ENCODE measurements around the gene CPZ. TPM values are rescaled to one million over a fixed set of nuclear protein-coding genes. Genes with fewer than 3 reads are reported as not detected.

CPZ gene
- total RNA-seq, 1 donor from 2014 or later = not detected

DNA sequence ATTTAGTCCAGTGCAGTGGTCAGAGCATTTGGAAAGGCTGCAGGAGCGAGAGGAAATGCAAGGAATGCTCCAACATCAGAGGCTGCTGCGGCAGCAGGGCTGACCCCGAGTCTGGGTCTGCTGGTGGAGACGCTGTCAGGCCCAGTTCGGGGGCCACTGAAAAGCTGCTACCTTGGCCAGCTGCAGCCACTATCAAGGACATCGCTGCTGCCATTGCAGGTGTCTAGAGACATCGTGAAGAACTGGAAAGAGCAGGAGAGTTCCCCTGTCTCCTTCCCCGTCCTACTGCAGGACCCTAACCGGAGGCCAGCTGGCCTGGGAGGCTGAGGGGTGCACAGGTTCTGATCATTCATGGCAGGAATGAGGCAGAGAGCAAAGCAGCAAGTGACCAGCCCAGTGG lies 41.9 kb upstream of the CPZ start:
- H3K9me3 Mint-ChIP-seq = no peaks in the 10 kb centered on the region
- intact Hi-C loops (cut with micrococcal nuclease) = no loop called here
- no peaks in the 10 kb centered on the region for H3K36me3 Mint-ChIP-seq (ENCODE audit: low read depth)
- no peaks in the 10 kb centered on the region for H3K27me3 Mint-ChIP-seq (ENCODE audit: low read depth)
- H3K27ac Mint-ChIP-seq = no peak overlapping the region
- no peak overlapping the region for H3K4me3 Mint-ChIP-seq (ENCODE audit: low read depth)
- H3K4me1 Mint-ChIP-seq (ENCODE audit: low read depth) = no peaks in the 10 kb centered on the region
- DNase-seq (ENCODE audit: low spot score) = no peak

DNA sequence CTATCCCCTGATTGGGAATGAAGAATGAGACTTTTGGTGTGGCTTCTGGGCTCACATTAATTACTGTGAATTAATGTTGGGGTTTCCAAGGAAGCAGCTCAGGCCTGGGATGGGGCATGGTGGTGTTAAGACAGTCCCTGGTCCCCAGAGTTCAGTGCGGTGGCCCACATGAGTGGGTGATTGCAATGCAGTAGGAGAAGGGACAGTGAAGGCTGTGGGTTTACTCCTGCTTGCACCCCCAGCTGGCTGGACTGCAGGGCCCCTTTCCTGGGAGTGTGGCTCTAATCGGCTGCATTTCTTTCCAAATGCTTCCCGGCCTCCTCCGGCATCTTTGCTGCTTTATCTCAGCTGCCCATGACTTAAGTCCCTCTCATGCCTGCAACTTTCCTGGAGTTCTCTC lies 40.5 kb upstream of the CPZ start:
- intact Hi-C loops (cut with micrococcal nuclease) = no loop called here
- Mint-ChIP-seq H3K4me3 (ENCODE audit: low read depth) (no peak overlapping the region), H3K9me3 (no peaks in the 10 kb centered on the region), H3K36me3 (ENCODE audit: low read depth) (no peaks in the 10 kb centered on the region), H3K4me1 (ENCODE audit: low read depth) (no peaks in the 10 kb centered on the region), H3K27ac (no peak overlapping the region), H3K27me3 (ENCODE audit: low read depth) (no peaks in the 10 kb centered on the region)
- no peak for DNase-seq (ENCODE audit: low spot score)

DNA sequence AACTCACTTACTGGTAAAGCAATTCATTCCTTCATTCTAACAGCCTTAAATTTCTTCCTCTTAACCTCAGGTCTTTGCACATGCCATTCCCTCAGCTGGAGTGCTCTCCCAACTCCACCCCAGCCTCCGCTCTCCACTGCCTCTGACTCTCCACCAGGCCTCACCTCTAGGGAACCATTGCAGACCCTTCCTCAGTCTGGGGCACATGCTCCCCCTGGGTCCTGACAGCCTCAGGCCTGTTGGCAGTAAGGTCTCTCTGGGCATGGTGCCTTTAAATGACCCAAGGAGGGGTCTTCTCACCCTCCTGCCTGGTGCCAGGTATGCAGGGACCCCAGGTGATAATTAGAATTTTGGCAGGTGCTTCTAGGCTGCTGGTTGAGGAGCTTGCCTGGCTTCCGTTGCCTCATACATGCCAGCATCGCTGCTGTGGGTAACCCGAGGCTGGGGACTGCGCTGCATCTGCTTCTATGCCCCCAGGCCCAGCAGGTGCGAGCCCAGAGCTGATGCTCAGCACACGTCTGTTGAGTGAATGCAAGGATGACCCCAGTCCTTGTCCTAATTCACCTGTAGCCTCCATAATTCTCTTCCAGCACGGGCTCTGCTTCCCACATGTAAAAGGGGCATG lies 39.9 kb upstream of the CPZ start:
- Mint-ChIP-seq H3K4me1 (ENCODE audit: low read depth) (no peaks in the 10 kb centered on the region), H3K27me3 (ENCODE audit: low read depth) (no peaks in the 10 kb centered on the region), H3K36me3 (ENCODE audit: low read depth) (no peaks in the 10 kb centered on the region), H3K27ac (no peak overlapping the region), H3K4me3 (ENCODE audit: low read depth) (no peak overlapping the region), H3K9me3 (no peaks in the 10 kb centered on the region)
- intact Hi-C loops (cut with micrococcal nuclease) = no loop called here
- DNase-seq (ENCODE audit: low spot score) = no peak

DNA sequence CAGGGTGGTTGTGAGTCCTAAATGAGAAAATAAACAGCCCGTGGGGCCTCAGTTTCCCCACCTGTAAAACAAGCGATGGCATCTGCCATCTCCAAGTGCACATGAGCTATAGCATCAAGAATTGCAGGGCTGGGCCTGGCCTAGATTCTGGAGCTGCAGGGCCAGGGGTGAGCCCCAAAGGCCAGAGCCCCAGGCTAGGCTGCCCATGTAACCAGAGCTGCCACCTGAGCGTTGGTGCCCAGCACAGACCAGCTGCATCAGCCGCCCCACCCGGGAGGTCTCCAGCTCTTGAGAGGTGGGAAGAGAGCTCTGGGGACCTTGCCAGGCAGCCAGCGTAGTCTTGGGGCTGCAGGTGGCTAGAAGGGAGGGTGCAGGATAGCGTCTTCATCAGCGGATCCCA lies 39.3 kb upstream of the CPZ start:
- no peak overlapping the region for H3K27ac Mint-ChIP-seq
- no peaks in the 10 kb centered on the region for H3K27me3 Mint-ChIP-seq (ENCODE audit: low read depth)
- no peaks in the 10 kb centered on the region for H3K9me3 Mint-ChIP-seq
- no peaks in the 10 kb centered on the region for H3K4me1 Mint-ChIP-seq (ENCODE audit: low read depth)
- intact Hi-C loops (cut with micrococcal nuclease) = no loop called here
- DNase-seq (ENCODE audit: low spot score) = no peak
- no peaks in the 10 kb centered on the region for H3K36me3 Mint-ChIP-seq (ENCODE audit: low read depth)
- no peak overlapping the region for H3K4me3 Mint-ChIP-seq (ENCODE audit: low read depth)

DNA sequence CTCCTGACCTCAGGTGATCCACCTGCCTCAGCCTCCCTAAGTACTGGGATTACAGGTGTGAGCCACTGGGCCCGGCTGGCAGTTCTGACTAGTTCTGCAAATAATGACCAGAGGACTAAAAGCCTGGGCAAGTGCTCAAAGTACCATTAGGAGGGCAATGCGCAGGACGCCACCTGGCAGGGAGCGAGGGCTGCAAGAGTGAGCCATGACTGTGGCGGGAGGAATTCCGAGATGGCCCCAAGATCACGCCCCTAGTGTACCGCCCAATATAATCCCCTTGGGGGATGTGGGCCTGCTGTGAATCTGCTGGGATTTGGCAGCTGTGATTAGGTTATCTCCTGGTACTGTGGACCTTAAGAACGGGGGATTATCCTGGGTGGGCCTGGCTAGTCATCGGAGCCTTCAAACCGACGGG lies 38.6 kb upstream of the CPZ start:
- no peak for DNase-seq (ENCODE audit: low spot score)
- intact Hi-C loops (cut with micrococcal nuclease) = no loop called here
- no peaks in the 10 kb centered on the region for H3K27me3 Mint-ChIP-seq (ENCODE audit: low read depth)
- H3K4me1 Mint-ChIP-seq (ENCODE audit: low read depth) = no peaks in the 10 kb centered on the region
- no peak overlapping the region for H3K27ac Mint-ChIP-seq
- H3K9me3 Mint-ChIP-seq = no peaks in the 10 kb centered on the region
- H3K36me3 Mint-ChIP-seq (ENCODE audit: low read depth) = no peaks in the 10 kb centered on the region
- H3K4me3 Mint-ChIP-seq (ENCODE audit: low read depth) = no peak overlapping the region

DNA sequence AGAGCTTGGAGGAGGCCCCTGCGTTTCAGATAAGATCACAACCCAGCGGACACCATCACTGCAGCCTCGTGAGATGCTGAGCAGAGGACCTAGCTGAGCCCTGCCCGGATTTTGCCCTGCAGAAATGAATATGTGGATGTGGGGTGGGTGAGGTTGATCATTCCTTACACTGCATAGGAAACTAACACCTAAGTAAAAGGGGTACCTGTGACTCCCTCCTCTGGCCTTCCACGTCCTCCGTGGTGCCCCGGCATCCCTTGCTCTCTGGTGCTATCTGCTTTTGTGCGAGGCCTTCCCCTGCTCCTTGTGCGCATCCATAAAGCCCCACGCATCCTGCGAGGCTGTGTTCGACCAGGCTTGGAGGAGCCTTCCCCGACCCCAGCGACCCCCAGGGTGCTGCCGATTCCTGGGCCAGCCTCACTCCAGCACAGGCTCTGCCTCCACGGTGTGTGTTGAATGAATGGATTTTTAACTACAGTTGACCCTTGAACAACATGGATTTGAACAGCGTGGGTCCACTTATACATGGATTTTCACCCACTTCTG lies 37.9 kb upstream of the CPZ start:
- Mint-ChIP-seq H3K27ac (no peak overlapping the region), H3K27me3 (ENCODE audit: low read depth) (no peaks in the 10 kb centered on the region), H3K4me1 (ENCODE audit: low read depth) (no peaks in the 10 kb centered on the region), H3K4me3 (ENCODE audit: low read depth) (no peak overlapping the region), H3K9me3 (no peaks in the 10 kb centered on the region), H3K36me3 (ENCODE audit: low read depth) (no peaks in the 10 kb centered on the region)
- intact Hi-C loops (cut with micrococcal nuclease) = no loop called here
- no peak for DNase-seq (ENCODE audit: low spot score)

DNA sequence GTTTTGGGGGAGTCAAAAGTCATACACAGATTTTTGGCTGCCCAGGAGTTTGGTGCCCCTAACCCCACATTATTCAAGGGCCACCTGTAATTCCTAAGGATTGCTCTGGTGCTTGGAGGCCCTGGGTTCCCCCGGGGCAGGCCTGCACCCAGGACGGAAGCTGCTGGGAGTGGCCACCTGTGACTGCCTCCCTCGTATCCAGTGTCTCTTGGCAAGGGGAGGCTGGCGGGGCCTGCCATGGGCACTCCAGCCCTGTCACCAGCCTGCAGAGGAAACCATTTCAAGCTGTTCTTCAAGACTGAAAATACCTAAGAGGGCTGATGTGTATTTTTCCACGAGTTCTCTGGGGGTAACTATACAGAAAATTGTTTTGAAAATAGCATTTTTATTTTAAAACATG lies 36.8 kb upstream of the CPZ start:
- H3K4me1 Mint-ChIP-seq (ENCODE audit: low read depth) = no peaks in the 10 kb centered on the region
- no peaks in the 10 kb centered on the region for H3K36me3 Mint-ChIP-seq (ENCODE audit: low read depth)
- no peak for DNase-seq (ENCODE audit: low spot score)
- H3K4me3 Mint-ChIP-seq (ENCODE audit: low read depth) = no peak overlapping the region
- intact Hi-C loops (cut with micrococcal nuclease) = no loop called here
- H3K9me3 Mint-ChIP-seq = no peaks in the 10 kb centered on the region
- H3K27me3 Mint-ChIP-seq (ENCODE audit: low read depth) = no peaks in the 10 kb centered on the region
- H3K27ac Mint-ChIP-seq = no peak overlapping the region

DNA sequence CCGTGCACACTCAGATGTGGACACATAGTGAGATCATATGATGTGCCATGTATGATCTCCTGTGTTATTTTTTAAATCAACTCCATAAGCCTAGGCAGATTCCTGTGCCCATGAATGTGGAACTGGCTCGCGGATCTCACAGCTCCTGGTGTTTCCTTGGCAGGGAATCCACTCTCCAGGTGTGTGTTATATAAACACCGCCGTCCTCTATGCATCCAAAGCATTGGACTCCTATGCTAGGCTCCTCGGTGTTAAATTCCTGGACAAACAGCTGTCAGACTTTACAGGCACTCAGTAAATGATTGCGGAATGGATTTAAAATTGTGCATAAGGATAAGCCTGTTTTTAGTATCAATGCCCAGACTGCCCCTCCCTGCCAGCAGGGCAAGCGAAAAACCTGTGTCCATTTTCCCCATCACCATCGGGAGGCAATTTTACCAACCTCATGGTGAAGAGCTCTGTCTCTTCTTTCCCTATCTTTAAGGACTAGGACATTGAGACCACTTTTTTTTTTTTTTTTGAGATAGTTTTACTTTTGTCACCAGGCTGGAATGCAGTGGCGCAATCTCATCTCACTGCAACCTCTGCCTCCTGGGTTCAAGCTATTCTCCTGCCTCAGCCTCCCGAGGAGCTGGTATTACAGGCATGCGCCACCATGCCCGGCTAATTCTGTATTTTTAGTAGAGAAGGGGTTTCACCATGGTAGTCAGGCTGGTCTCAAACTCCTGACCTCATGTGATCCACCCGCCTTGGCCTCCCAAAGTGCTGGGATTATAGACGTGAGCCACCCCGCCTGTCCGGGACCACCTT lies 36.0 kb upstream of the CPZ start:
- no peaks in the 10 kb centered on the region for H3K36me3 Mint-ChIP-seq (ENCODE audit: low read depth)
- intact Hi-C loops (cut with micrococcal nuclease) = no loop called here
- H3K9me3 Mint-ChIP-seq = no peaks in the 10 kb centered on the region
- H3K27ac Mint-ChIP-seq = no peak overlapping the region
- no peaks in the 10 kb centered on the region for H3K27me3 Mint-ChIP-seq (ENCODE audit: low read depth)
- H3K4me3 Mint-ChIP-seq (ENCODE audit: low read depth) = no peak overlapping the region
- no peaks in the 10 kb centered on the region for H3K4me1 Mint-ChIP-seq (ENCODE audit: low read depth)
- no peak for DNase-seq (ENCODE audit: low spot score)

DNA sequence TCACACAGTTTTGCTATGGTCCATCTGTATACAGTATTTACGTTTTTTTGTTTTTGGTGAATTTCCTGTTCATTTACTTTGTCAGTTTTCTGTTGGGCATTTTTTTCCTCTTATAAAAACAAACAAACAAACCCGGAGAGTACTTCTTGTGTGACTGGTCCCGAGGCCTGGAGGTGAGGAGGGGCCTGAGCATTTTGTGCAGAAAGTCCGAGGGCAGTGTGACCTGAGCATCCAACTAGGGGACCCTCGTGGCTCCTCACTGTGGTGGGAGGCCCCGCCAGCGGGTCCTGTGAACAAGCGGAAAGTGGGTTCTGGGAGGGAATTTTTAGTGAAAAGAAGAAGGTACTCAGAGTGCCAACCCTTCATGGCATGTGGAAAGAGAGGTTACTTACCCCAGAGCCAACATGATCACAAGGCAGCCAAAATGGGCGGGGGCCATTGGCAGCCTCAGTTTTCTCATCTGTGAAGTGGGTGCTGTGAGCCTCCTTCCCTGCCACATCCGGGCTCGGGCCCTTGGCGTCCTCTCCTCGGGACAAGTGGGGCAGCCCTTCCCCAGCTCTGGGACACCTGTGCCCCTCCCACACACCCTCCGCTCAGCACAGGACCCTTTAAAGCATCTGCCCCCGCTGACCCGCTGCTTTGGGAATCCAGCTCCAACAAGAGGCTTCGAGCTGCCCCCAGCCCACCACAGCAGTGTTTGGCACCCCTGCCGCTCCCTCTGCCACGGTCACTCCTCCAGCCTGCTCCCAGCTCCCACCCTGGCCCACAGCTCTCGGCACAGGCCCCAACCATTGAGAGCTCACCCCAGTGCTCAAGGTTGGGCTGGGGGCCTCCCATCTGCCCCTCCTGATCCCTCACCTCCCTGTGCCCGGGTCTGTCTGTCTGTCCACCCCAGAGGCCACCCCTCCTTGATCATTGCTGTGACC lies 35.2 kb upstream of the CPZ start:
- Mint-ChIP-seq H3K36me3 (ENCODE audit: low read depth) (no peaks in the 10 kb centered on the region), H3K4me1 (ENCODE audit: low read depth) (no peaks in the 10 kb centered on the region), H3K27ac (no peak overlapping the region), H3K9me3 (no peaks in the 10 kb centered on the region), H3K27me3 (ENCODE audit: low read depth) (no peaks in the 10 kb centered on the region), H3K4me3 (ENCODE audit: low read depth) (no peak overlapping the region)
- intact Hi-C loops (cut with micrococcal nuclease) = no loop called here
- DNase-seq (ENCODE audit: low spot score) = no peak

DNA sequence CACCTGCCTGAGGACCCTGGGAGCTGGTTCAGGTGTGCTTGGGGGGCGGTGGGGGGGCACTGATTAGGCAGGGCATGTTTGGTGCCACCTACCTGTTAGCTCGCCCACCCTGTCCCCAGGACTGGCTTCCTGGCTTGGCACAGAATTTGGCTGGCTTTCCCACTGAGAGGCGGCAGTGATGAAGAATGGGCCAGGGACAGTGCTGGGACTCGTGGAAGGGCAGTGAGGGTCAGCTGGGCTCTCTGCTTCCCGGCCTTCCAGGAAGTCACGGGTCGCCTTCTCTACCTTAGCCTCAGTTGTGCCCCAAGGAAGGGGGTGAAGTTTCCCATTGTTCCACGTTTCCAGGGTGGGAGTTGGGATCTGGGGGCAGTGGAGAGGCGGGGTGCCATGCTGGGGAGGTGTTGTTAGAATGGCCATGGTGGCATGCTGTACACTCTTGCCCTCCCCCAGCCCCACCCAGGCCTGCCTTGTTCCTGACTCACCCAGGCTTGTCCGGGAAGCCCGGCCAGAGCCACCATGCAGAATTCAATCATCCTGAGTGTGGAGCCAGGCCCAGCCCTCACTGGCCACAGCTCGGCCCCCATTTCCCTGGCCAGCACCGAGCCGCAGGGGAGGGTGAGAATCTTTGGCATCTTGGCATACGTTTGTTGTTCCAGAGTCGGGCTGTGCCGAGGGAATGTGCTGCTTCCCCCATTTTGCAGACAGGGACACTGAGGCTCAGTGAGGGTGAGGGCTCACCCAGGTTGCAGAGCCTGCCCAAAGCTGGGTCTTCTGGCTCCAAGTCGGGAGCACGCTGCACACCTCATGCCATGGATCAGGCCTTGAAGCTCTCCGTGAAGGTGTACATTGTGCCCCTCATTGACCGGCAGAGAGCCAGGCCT lies 34.2 kb upstream of the CPZ start:
- Mint-ChIP-seq H3K27ac (no peak overlapping the region), H3K36me3 (ENCODE audit: low read depth) (no peaks in the 10 kb centered on the region), H3K4me1 (ENCODE audit: low read depth) (no peaks in the 10 kb centered on the region), H3K9me3 (no peaks in the 10 kb centered on the region), H3K4me3 (ENCODE audit: low read depth) (no peak overlapping the region), H3K27me3 (ENCODE audit: low read depth) (no peaks in the 10 kb centered on the region)
- intact Hi-C loops (cut with micrococcal nuclease) = no loop called here
- no peak for DNase-seq (ENCODE audit: low spot score)

DNA sequence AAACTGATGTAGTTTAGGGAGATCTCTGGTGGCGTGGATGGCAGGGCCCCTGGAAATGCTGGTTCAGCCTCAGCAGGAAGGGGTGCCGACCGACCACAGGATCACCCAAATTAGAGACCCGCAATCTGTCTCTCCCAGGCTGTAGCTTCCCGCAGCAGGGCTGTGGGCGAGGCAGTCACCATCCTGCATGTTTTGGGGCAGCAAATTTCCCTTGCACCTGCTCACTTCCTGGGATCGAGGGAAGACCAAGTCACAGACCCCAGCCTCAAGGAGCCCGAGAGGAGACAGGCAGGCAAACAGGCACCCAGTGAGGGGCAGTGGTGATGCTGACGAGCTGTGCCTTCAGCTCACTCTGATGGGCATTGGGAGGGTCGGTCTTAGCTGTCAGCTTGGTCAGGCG lies 33.6 kb upstream of the CPZ start:
- Mint-ChIP-seq H3K9me3 (no peaks in the 10 kb centered on the region), H3K36me3 (ENCODE audit: low read depth) (no peaks in the 10 kb centered on the region), H3K27ac (no peak overlapping the region), H3K27me3 (ENCODE audit: low read depth) (no peaks in the 10 kb centered on the region), H3K4me3 (ENCODE audit: low read depth) (no peak overlapping the region), H3K4me1 (ENCODE audit: low read depth) (no peaks in the 10 kb centered on the region)
- no peak for DNase-seq (ENCODE audit: low spot score)
- intact Hi-C loops (cut with micrococcal nuclease) = no loop called here

Measured in activated T-helper 2 cell treated with anti-CD3 and anti-CD28 coated beads, Interferon-gamma antibody, Interleukin-2, Interleukin-4, amounts not matched to agents 10 μg/mL and 5 μg/mL and 100 μg/mL, durations not matched to agents 14 hours and 24 hours and 36 hours (primary cell).